ENCODE measurements around the gene ING2.
A peak's percentile ranks its signal among the peaks of the same experiment; 100 is the strongest.
"Not testable (repeated sequence)": the region's sequence is repeated elsewhere in the genome, so short reads cannot be mapped to it uniquely, and the experiment has no call there.

The ING2 gene

DNA sequence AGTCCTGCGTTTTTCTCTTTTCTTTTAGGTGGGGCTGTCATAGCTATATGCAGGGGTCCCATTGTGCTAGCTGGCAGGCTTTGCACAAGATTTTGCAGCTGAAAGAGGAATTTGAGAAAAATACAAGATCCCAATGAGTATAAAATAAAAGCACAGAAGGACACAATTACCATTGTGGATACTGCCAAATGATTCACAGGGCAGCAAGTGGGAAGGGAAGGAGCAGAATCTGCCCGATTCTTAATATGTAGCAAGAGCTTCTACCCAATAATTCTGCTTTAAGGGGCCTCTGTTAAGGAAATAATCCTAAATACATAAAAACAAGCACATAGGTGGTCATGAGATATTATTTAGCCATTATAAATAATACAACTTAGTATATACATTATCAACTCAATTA, 25.9 kb upstream of the ING2 start:
- Mint-ChIP-seq H3K4me3 (no peak overlapping the region), H3K27ac (no peak overlapping the region), H3K4me1 (no peaks in the 10 kb centered on the region), H3K36me3 (no peaks in the 10 kb centered on the region), H3K27me3 (peaks cover 14% of the 10 kb centered on the region), H3K9me3 (no peaks in the 10 kb centered on the region)
- CTCF ChIA-PET = interaction anchor here (0.7 to 1.1 kb wide), 3 partner anchors 121 to 124 kb away, joined by 3 to 4 read pairs (median 3); no protein-coding TSS in a partner anchor
- no peak for DNase-seq

GRCh38 chr4:183482515-183483095, 22.3 kb upstream of the ING2 start:
- H3K36me3 Mint-ChIP-seq, DNase-seq, H3K4me1 Mint-ChIP-seq, H3K9me3 Mint-ChIP-seq, H3K27ac Mint-ChIP-seq, CTCF ChIA-PET, H3K4me3 Mint-ChIP-seq: not testable (repeated sequence)
- peaks cover 14% of the 10 kb centered on the region for H3K27me3 Mint-ChIP-seq

- H3K27me3 Mint-ChIP-seq = peaks cover 6% of the 10 kb centered on the region
- no peak for DNase-seq
- no peaks in the 10 kb centered on the region for H3K9me3 Mint-ChIP-seq
- H3K36me3 Mint-ChIP-seq = no peaks in the 10 kb centered on the region
- no peak overlapping the region for H3K4me3 Mint-ChIP-seq
- no peaks in the 10 kb centered on the region for H3K4me1 Mint-ChIP-seq
- CTCF ChIA-PET = interaction anchor here (1.4 kb wide), 1 partner anchor 11 kb away, joined by 4 read pairs; no protein-coding TSS in a partner anchor
- no peak overlapping the region for H3K27ac Mint-ChIP-seq
Observed at GRCh38 chr4:183483997-183484396, 20.9 kb upstream of the ING2 start.

- H3K27me3 Mint-ChIP-seq = no peaks in the 10 kb centered on the region
- H3K27ac Mint-ChIP-seq = no peak overlapping the region
- peaks cover 3% of the 10 kb centered on the region for H3K36me3 Mint-ChIP-seq
- CTCF ChIA-PET = no interaction called here
- DNase-seq = no peak
- no peak overlapping the region for H3K4me3 Mint-ChIP-seq
- H3K4me1 Mint-ChIP-seq = no peaks in the 10 kb centered on the region
- no peaks in the 10 kb centered on the region for H3K9me3 Mint-ChIP-seq
Observed at GRCh38 chr4:183485411-183486160, 19.3 kb upstream of the ING2 start.

DNA sequence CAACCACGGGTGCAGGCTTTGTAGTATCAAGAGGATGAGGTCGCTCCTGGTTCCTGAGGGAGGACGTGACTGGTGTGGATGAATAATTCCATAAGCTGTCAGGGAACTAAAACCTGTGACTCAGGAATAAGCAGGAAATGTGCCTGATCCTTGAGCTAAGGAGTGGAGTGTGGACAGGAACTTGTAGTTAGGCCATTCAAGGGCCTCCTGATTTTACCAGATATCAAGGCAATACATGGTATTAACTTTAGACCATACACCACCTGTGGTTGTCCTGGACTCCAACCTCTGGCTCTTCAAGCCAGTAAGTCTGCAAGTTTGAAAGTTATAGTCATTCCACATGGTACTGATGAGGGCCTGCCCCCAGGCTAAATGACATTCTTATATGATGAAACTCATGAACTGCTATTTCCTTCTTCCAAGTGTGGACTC, 12.1 kb upstream of the ING2 start:
- H3K4me1 Mint-ChIP-seq = no peaks in the 10 kb centered on the region
- CTCF ChIA-PET = no interaction called here
- H3K4me3 Mint-ChIP-seq = no peak overlapping the region
- H3K27me3 Mint-ChIP-seq = no peaks in the 10 kb centered on the region
- H3K36me3 Mint-ChIP-seq = peaks cover 18% of the 10 kb centered on the region
- H3K9me3 Mint-ChIP-seq = no peaks in the 10 kb centered on the region
- no peak overlapping the region for H3K27ac Mint-ChIP-seq
- DNase-seq = no peak

- no peaks in the 10 kb centered on the region for H3K27me3 Mint-ChIP-seq
- CTCF ChIA-PET = no interaction called here
- H3K4me3 Mint-ChIP-seq = no peak overlapping the region
- no peak overlapping the region for H3K27ac Mint-ChIP-seq
- no peak for DNase-seq
- H3K4me1 Mint-ChIP-seq = no peaks in the 10 kb centered on the region
- no peaks in the 10 kb centered on the region for H3K9me3 Mint-ChIP-seq
- H3K36me3 Mint-ChIP-seq = peaks cover 18% of the 10 kb centered on the region
Observed at GRCh38 chr4:183493246-183493645, 11.6 kb upstream of the ING2 start.

DNA sequence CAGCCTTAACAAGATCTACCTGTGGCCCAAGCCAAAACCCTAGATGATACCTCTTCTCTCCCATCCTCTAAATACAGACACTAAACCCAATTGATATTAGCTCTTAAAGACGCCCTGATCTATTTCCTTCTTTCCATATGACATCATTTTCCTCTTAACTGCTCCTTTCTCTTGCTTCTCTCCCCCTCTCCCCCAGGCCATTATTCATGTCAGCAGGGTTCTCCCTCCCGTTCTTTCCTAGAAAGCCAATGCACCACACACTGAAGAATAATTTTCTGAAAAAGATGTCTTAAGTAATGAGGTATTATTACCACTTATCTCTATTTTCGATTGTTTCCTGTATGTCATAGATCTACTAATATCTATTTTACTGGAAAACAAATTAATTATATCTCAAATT, 9.7 kb upstream of the ING2 start:
- DNase-seq = no peak
- H3K36me3 Mint-ChIP-seq = peaks cover 18% of the 10 kb centered on the region
- H3K9me3 Mint-ChIP-seq = no peaks in the 10 kb centered on the region
- H3K27me3 Mint-ChIP-seq = no peaks in the 10 kb centered on the region
- no peak overlapping the region for H3K27ac Mint-ChIP-seq
- peaks cover 12% of the 10 kb centered on the region for H3K4me1 Mint-ChIP-seq
- CTCF ChIA-PET = no interaction called here
- no peak overlapping the region for H3K4me3 Mint-ChIP-seq

GRCh38 chr4:183499389-183499788, 5.5 kb upstream of the ING2 start:
- no peaks in the 10 kb centered on the region for H3K9me3 Mint-ChIP-seq
- no peak overlapping the region for H3K4me3 Mint-ChIP-seq
- no peak overlapping the region for H3K27ac Mint-ChIP-seq
- H3K4me1 Mint-ChIP-seq = peaks cover 34% of the 10 kb centered on the region
- DNase-seq = no peak
- peaks cover 3% of the 10 kb centered on the region for H3K36me3 Mint-ChIP-seq
- H3K27me3 Mint-ChIP-seq = no peaks in the 10 kb centered on the region
- CTCF ChIA-PET = no interaction called here

GRCh38 chr4:183499801-183500200, 5.1 kb upstream of the ING2 start:
- DNase-seq = no peak
- H3K27ac Mint-ChIP-seq = no peak overlapping the region
- CTCF ChIA-PET = no interaction called here
- peaks cover 3% of the 10 kb centered on the region for H3K36me3 Mint-ChIP-seq
- no peaks in the 10 kb centered on the region for H3K27me3 Mint-ChIP-seq
- no peaks in the 10 kb centered on the region for H3K9me3 Mint-ChIP-seq
- peaks cover 34% of the 10 kb centered on the region for H3K4me1 Mint-ChIP-seq
- no peak overlapping the region for H3K4me3 Mint-ChIP-seq

- peaks cover 46% of the 10 kb centered on the region for H3K4me1 Mint-ChIP-seq
- no peaks in the 10 kb centered on the region for H3K9me3 Mint-ChIP-seq
- peaks cover 2% of the 10 kb centered on the region for H3K36me3 Mint-ChIP-seq
- peak overlapping the region; percentile 73 for H3K4me3 Mint-ChIP-seq
- CTCF ChIA-PET = no interaction called here
- H3K27me3 Mint-ChIP-seq = peaks cover 4% of the 10 kb centered on the region
- H3K27ac Mint-ChIP-seq = peak overlapping the region; percentile 95
- no peak for DNase-seq
Observed at GRCh38 chr4:183503497-183504063, 1.3 kb upstream of the ING2 start.

- DNase-seq = peak; percentile 99
- H3K4me1 Mint-ChIP-seq = peaks cover 44% of the 10 kb centered on the region
- peaks cover 4% of the 10 kb centered on the region for H3K27me3 Mint-ChIP-seq
- no peaks in the 10 kb centered on the region for H3K9me3 Mint-ChIP-seq
- H3K36me3 Mint-ChIP-seq = peaks cover 2% of the 10 kb centered on the region
- peak overlapping the region; percentile 95 for H3K27ac Mint-ChIP-seq
- CTCF ChIA-PET = no interaction called here
- peak overlapping the region; percentile 93 for H3K4me3 Mint-ChIP-seq
Observed at GRCh38 chr4:183504064-183504929, 561 bp upstream of the ING2 start.

DNA sequence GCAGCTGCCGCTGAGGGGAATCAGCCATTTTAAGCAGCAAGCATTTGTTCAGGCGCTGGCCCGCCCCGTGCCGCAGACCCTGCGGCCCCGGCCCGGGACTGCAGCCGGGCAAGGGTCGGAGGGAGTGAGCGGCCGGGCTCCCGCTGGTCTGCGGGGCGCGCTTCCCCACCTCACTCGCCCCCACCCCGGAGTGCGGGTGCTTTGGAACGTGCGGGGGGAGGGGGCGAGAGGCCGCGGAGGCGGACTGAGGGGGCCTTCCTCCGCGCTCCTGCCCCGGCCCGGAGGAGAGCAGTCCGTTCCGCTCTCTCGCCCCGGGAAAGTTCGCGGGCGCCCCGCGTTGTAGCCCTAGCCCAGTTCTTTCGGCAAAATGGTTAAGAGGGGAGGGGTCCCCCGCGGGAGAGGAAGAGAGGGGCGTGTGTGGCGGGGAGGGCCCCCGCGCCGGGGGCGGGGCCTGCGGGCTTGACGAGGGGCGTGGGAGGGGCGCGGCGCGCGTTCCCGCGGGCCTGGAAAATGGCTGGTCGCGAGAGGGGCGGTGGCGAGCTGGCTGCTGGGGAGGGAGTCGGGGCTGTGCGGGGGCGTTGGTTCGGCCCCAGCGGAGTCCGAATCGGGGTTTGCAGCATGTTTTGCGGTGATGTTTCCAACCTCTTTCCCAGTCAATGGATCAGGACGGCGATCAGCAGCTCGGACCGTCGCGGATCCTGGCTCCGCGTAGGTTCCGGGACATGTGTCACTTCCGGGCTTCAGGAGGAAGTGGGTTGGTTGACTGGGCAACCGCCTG, 942 bp downstream of the ING2 start:
- CTCF ChIA-PET = no interaction called here
- peak overlapping the region; percentile 93 for H3K4me3 Mint-ChIP-seq
- H3K4me1 Mint-ChIP-seq = peaks cover 45% of the 10 kb centered on the region

GRCh38 chr4:183506389-183506735, 1.5 kb downstream of the ING2 start:
- Mint-ChIP-seq H3K9me3 (no peaks in the 10 kb centered on the region), H3K4me3 (peak overlapping the region; percentile 93), H3K27me3 (peaks cover 4% of the 10 kb centered on the region), H3K4me1 (peaks cover 48% of the 10 kb centered on the region), H3K27ac (peak overlapping the region; percentile 96), H3K36me3 (peaks cover 15% of the 10 kb centered on the region)
- no peak for DNase-seq
- CTCF ChIA-PET = no interaction called here

More for the DNA sequence above, 942 bp downstream of the ING2 start:
- Mint-ChIP-seq H3K36me3 (peaks cover 11% of the 10 kb centered on the region), H3K9me3 (no peaks in the 10 kb centered on the region), H3K27me3 (peaks cover 4% of the 10 kb centered on the region), H3K27ac (peak overlapping the region; percentile 96)
- DNase-seq = peak; percentile 89

All from activated naive CD4-positive, alpha-beta T cell treated with anti-CD3 and anti-CD28 coated beads, Interleukin-2, amount 10 ng/mL, durations not matched to agents 7 days and 5 days (primary cell).